Measurements from ENCODE around the gene PEX10.

DNA sequence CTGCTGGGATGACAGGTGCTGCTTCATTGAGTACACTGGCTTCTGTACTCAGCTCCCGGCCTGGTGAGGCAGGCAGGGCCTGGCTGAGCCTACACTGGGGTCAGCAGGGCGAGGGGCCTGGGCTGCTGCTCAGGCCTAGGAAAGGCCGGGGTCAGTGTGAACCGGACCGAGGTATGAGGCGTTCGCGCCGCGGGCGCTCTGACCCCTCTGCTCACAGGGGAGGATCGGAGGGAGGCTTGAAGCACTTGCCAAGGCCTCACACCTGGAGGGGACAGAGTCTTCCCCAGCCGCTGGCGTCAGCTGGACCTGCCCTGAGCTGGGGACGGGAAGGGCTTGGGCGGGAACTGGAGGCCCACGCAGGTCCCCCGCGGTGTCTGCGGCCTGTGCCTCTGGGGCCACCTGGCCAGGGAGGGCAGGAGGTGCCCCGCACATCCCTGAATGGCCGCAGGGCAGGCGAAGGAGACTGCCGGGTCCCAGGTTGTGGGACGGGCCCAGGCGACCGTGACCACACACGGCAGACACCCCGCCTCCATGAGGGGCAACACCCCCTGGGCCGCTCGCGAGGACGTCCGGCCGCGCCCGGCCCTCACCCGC is 466 bp downstream of the PEX10 start:
- TF ChIP-seq, protein P1, sequence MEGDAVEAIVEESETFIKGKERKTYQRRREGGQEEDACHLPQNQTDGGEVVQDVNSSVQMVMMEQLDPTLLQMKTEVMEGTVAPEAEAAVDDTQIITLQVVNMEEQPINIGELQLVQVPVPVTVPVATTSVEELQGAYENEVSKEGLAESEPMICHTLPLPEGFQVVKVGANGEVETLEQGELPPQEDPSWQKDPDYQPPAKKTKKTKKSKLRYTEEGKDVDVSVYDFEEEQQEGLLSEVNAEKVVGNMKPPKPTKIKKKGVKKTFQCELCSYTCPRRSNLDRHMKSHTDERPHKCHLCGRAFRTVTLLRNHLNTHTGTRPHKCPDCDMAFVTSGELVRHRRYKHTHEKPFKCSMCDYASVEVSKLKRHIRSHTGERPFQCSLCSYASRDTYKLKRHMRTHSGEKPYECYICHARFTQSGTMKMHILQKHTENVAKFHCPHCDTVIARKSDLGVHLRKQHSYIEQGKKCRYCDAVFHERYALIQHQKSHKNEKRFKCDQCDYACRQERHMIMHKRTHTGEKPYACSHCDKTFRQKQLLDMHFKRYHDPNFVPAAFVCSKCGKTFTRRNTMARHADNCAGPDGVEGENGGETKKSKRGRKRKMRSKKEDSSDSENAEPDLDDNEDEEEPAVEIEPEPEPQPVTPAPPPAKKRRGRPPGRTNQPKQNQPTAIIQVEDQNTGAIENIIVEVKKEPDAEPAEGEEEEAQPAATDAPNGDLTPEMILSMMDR (IDR thresholded peaks at IDR 0.05 in 4 of 5, conservative IDR thresholded peaks at IDR 0.05 in 1 of 5), result no peak
- no peak for TF ChIP-seq POLR2A (IDR thresholded peaks at IDR 0.05)

Data from gastrocnemius medialis (tissue), 4 donors.